Hippocampal formation (tissue), 2 donors: Measurements from ENCODE around the gene RTTN.
"Not testable (repeated sequence)": the region's sequence is repeated elsewhere in the genome, so short reads cannot be mapped to it uniquely, and the experiment has no call there.

Source experiments
- DNase-seq, 2 donors: peaks; one replicate each; lab custom pipeline; 2025; lab: John Stamatoyannopoulos, UW

Gene RTTN

GRCh38 chr18:70149616-70150301, 55.7 kb downstream of the RTTN start:
- no peak for DNase-seq

- DNase-seq: no peak
Measured at GRCh38 chr18:70149156-70149555, 56.3 kb downstream of the RTTN start.

GRCh38 chr18:70148039-70148938, 57.2 kb downstream of the RTTN start:
- no peak for DNase-seq

DNA sequence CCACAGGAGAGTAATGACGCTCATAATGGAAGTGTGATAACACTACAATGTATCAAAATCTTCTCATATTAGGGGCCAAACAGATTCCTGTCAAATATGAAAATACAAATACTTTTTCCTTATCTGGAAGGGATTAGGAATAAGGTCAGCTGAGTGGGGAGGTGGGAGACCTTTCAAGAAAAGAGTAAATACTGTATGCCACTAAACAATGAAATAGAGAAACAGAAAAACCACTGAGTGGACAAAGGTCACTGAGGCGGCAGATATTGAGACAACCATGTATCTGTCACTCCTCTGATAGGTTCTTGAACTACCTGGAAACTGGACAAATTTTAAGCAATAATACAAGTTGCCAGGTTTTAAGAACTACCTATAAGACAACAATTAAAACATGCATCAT, 59.3 kb downstream of the RTTN start:
- no peak for DNase-seq

DNA sequence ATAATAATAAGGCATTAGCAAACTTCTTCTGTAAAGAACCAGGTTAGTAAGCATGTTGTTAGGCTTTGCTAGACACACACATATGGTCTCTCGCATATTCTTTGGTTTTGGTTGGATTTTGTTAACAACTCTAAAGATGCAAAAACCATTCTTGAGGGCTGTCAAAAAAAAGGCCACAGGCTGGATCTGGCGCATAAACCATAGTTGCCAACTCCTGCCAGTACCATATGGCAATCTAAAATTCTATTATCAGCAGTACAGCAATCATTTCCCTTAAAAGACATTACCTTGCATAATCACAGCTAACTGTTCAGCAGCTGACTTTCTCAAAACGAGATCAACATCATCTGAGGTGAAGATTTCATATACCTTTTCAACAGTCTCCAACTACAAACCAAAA, 63.5 kb downstream of the RTTN start:
- no peak for DNase-seq

DNA sequence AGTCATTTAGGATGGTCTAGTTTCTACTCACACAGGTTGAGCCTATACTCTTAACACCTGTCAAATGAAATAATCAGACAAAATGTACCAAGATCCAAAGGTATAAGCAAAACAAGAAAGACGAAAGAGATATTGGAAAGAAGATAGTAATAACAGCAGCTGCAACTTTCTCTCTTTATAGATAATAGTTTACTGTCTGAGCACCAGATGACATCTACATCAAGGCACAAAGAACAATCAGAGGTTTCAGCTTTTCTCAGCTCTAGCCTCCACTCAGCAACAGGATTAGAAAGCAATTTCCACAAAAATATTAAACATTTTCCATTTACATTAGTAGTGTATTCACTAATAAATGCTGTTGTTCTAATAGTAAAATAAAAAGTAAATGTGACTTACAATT, 66.3 kb downstream of the RTTN start:
- DNase-seq: peak in 1 of 2 donors; percentile 86

DNA sequence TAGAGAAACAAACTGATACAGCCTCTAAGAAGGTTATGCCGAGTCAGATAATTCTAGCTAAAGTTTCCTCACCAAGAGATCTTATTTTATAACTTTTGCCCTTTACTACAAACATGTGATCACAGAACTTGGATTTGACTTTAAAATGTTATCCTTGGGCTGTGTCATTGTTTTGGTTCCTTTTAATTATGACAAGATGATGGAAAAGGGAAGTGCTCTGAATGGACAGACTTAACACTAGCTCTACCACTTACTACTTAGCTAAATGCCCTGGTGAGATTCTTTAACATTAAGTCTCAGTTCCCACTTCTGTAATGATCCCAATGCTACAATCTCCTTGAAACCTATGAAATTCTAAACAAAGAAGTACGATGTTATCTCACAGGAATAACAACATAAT, 69.9 kb downstream of the RTTN start:
- DNase-seq: no peak

- DNase-seq: no peak
Measured at GRCh38 chr18:70132999-70133398, 72.5 kb downstream of the RTTN start.

GRCh38 chr18:70128271-70128670, 77.2 kb downstream of the RTTN start:
- DNase-seq: no peak

GRCh38 chr18:70127359-70127758, 78.1 kb downstream of the RTTN start:
- no peak for DNase-seq

GRCh38 chr18:70126832-70127231, 78.7 kb downstream of the RTTN start:
- no peak for DNase-seq

DNA sequence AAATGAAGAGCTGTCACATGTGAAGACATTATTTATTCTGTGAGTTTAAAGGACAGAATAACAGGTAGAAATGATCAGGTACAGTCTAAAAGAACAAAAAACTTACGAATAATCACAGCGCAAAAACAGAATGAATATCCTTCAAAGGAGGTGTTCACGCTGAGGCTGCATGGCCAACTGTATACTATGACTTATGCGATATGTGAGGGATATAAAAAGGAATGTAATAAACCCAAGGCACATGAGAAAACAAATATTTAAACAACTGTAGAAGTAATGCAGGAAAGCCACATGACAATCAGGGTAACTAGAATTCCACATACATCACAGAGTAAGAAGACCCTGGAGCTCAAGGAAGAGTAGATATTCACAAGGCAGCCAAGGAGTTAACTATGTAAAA, 81.3 kb downstream of the RTTN start:
- no peak for DNase-seq

GRCh38 chr18:70121842-70122241, 83.6 kb downstream of the RTTN start:
- no peak for DNase-seq

- DNase-seq: no peak
Measured at GRCh38 chr18:70116949-70117348, 88.5 kb downstream of the RTTN start.

- DNase-seq: no peak
Measured at GRCh38 chr18:70113511-70113910, 92.0 kb downstream of the RTTN start.

GRCh38 chr18:70110678-70111077, 94.8 kb downstream of the RTTN start:
- DNase-seq: no peak

GRCh38 chr18:70107091-70107490, 98.4 kb downstream of the RTTN start:
- DNase-seq: no peak

DNA sequence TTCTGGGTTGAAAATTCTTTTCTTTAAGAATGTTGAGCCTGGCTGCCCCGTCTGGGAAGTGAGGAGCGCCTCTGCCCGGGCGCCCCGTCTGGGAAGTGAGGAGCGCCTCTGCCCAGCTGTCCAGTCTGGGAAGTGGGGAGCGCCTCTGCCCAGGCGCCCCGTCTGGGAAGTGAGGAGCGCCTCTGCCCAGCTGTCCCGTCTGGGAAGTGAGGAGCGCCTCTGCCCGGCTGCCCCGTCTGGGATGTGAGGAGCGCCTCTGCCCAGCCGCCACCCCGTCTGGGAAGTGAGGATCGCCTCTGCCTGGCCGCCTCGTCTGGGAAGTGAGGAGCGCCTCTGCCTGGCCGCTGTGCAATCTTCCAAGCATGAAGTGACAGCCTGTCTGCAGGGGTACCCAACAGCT, 102.6 kb downstream of the RTTN start:
- DNase-seq: not testable (repeated sequence)

DNA sequence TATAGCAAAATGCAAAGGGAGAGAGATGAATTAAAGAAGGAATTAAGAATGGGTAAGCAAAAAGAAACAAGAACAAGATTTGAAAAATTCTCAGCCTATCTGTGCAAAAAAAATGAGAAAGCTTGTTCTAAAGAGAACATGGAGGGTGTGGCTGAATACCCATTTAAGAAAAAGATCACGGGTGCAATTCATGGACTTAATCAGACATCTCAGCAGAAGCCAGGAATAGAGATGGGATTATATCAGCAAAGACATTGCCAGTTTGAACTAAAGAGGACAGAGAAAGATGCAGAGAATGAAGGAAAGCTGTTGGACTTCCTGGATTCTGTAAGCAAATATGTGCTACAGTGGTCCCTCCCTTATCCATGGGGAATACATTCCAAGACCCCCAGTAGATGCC, 115.6 kb downstream of the RTTN start:
- no peak for DNase-seq

GRCh38 chr18:70086085-70086484, 119.4 kb downstream of the RTTN start:
- DNase-seq: no peak

- DNase-seq: no peak
Measured at GRCh38 chr18:70085641-70086040, 119.8 kb downstream of the RTTN start.

DNA sequence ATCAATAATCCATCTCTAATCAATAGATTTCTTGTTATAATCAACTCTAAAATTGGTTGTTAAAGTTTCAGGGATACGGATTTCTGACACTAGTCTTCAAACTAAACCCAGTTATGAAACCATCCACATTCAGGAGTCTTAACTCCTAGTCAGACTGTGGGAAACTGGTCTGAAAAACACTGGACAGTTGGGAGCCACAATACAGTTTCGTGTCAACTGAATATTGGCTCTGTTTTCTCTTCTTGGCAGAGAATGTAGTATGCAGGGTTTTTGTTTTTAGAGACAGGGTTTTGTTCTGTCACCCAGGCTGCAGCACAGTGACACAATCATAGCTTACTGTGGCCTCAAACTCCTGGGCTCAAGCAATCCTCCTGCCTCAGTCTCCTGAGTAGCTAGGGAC, 123.1 kb downstream of the RTTN start:
- no peak for DNase-seq

- no peak for DNase-seq
Measured at GRCh38 chr18:70078106-70078505, 127.4 kb downstream of the RTTN start.
